HG02678 (cell line): ENCODE measurements around the gene RENBP.
A peak's percentile ranks its signal among the peaks of the same experiment; 100 is the strongest.

ENCODE experiments used
- ATAC-seq: cut with Tn5 transposase; IDR thresholded peaks from one replicate; pipeline ENCODE4 v1.9.1; 2021; ENCODE audit warnings: mild to moderate bottlenecking, moderate library complexity; ENCODE audit not compliant: unreplicated experiment

RENBP gene

GRCh38 chrX:153934148-153934761 is 10.2 kb downstream of the RENBP start:
- peak; percentile 9 for ATAC-seq

DNA sequence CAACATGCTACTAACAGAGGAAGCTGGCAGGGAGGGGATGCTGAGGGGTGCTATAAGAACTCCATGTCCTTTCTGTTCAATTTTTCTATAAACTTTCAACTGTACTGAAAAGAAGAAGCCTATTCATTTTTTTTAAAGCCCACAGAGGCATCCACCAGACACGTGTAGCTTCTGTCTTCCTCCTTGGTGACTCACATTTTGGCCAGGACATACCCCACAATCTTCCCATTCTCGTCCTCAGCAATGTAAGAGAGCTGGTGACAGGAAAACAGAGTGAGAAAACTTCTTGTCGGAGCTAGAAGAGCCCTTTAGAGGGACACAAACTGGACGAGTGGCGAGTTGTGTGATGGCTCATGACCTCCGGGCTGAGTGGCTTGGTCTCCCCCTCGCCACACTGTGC is 10.7 kb downstream of the RENBP start:
- no peak for ATAC-seq

GRCh38 chrX:153932220-153932915 is 12.1 kb downstream of the RENBP start:
- no peak for ATAC-seq

DNA sequence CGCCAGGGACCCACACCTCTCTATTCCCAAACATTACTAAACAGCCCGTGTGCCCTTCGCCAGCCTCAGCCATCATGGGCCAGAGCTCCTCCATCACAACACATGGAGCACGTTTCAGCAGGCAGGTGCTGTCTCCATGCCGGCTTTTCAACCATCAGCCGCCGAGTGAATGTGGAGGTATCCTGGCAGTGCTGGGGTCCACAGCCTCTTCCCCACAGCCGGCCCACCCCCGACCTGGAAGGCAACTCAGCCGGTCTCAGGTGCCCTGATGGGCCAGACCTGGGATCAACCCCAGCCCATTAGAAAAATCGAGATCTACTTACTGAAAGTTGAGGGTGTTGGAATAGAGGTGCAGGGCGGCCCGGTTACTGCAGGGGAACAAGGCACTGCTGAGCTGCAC is 12.7 kb downstream of the RENBP start:
- no peak for ATAC-seq

- no peak for ATAC-seq
These were observed 13.3 kb downstream of the RENBP start for GRCh38 chrX:153931151-153931550.

- no peak for ATAC-seq
These were observed 14.2 kb downstream of the RENBP start for GRCh38 chrX:153930011-153930910.

DNA sequence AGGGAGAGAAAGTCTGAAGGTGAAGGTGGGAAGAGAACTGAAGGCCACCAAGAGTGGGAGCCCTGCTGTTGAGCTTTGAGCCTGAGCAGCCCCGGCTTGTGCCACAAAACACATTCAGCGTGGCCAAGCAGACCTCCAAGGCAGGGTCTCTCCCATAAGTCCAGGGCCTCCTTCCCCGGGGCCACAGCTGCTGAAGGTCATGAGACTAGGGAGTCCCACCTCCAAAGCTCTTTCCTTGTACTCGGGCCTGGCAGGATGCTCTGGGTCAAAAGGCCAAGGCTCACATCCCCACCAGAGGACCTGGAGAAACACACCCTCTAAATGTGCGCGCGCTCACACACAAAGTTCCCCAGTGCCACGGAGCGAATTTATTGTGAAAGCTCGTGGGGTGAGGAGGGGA is 14.9 kb downstream of the RENBP start:
- ATAC-seq: no peak

DNA sequence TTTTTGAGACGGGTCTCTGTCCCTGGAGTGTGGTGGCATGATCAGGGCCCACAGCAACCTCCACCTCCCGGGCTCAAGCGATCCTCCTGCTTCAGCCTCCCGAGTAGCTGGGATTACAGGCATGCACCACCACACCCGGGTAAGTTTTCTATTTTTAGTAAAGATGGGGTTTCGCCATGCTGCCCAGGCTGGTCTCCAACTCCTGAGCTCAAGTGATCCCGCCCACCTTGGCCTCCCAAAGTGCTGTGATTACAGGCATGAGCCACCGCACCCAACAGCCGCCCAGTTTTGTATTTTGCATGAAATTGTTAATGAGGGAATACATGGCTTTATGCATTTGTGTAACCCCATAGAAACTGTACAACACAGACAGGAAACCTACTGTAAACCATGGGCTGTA is 15.6 kb downstream of the RENBP start:
- ATAC-seq: no peak

- ATAC-seq: peak; percentile 77
These were observed 16.3 kb downstream of the RENBP start for GRCh38 chrX:153927922-153928760.

DNA sequence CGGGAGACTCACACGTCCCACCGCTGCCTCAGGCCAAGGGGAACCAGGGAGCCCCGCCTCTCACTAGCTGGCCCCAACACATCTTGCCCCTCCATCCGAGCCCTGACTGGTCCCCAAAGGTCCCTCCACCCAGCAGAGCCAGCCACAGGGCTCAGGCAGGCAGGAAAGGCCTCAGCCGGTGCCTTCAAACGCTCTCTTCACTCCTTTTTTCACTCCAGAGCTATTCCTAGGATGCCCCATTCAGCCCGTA is 16.8 kb downstream of the RENBP start:
- ATAC-seq: no peak

- peak; percentile 32 for ATAC-seq
These were observed 17.4 kb downstream of the RENBP start for GRCh38 chrX:153926858-153927671.

DNA sequence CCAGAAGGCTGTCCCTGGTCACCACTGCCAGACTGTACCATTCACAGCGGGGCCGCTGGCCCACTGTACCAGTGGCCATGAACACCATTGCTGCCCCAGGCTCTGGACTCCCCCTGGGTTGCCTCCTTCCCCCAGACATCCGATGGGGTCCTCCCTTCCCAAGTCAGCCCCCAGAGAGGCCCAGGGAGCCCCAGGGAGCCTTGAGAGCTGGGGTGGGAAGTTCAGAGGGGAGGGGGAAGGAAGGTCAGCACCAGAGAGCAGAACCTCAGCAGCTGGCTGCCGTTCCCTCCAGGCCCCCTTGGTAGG is 17.9 kb downstream of the RENBP start:
- ATAC-seq: no peak

- no peak for ATAC-seq
These were observed 18.5 kb downstream of the RENBP start, which contains the start of gene ARHGAP4 for GRCh38 chrX:153925739-153926551. ARHGAP4 (minus strand) TSS chrX:153926264; CDS start chrX:153926202, 62 bp downstream.

- no peak for ATAC-seq
These were observed 19.1 kb downstream of the RENBP start for GRCh38 chrX:153925387-153925738.

DNA sequence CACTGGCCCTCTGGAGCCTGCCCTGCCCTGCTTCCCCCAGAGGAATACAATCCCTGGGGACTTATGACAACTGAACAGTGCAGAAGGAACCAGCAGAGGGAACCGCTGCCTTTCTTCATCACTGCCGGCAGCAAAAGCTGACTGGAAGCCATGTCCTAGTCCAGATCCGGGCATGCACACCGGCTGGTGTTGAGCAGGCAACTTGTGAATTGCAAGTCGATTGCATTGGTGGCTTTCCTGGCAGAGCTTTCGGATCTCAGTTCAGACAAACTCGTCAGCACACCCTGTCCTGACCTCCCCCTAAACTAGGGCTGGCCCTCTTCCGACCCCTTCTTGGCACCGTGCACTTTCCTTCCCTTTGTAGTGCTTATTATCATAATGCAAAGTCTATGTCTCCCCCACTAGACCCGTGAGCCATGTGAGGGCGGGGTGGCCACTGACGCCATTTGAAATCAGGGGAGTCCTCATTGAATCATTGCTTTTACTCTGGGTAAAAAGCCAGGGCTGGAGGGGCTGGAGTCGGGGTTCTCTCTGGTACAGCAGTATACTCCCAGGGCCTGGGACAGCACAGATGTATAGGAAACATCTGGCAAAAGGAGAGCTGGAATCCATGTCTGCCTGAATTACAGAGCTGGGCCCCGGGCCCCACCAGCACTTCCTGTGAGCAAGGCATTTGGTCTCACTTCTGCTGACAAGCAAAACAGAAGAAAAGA is 20.1 kb downstream of the RENBP start:
- no peak for ATAC-seq

- ATAC-seq: no peak
These were observed 21.2 kb downstream of the RENBP start for GRCh38 chrX:153922932-153923857.

- ATAC-seq: no peak
These were observed 22.7 kb downstream of the RENBP start for GRCh38 chrX:153921511-153922446.
